H9 (cell line): ENCODE results near the gene HYAL3. TPM values are rescaled to one million over a fixed set of nuclear protein-coding genes. Genes with fewer than 3 reads are reported as not detected.

Experiments
- DNase-seq: peaks from one replicate; pipeline ENCODE4 v3.0.0-alpha.2; 2017
- H2AFZ ChIP-seq: one replicate; pipeline ENCODE4 v1.6.1; 2013; ENCODE audit warnings: mild to moderate bottlenecking, low read length, control low read depth, moderate library complexity
- H2AK5ac ChIP-seq: 2 replicates; pipeline ENCODE4 v1.6.1; 2013; ENCODE audit warnings: low read length, control low read depth, mixed read lengths; ENCODE audit not compliant: insufficient read length
- H2BK120ac ChIP-seq: one replicate; pipeline ENCODE4 v1.6.1; 2013; ENCODE audit warnings: low read depth, mild to moderate bottlenecking, low read length, control low read depth, inconsistent platforms; ENCODE audit not compliant: poor library complexity, severe bottlenecking
- H2BK12ac ChIP-seq: 2 replicates; pipeline ENCODE4 v1.6.1; 2013; ENCODE audit warnings: low read length, control low read depth, mixed read lengths, low read depth; ENCODE audit not compliant: insufficient read length
- H2BK15ac ChIP-seq: 2 replicates; pipeline ENCODE4 v1.6.1; 2013; ENCODE audit warnings: low read depth, low read length, control low read depth
- H2BK20ac ChIP-seq: one replicate; pipeline ENCODE4 v1.6.1; 2013; ENCODE audit warnings: low read depth, mild to moderate bottlenecking, low read length, control low read depth, inconsistent platforms; ENCODE audit not compliant: poor library complexity, severe bottlenecking
- H2BK5ac ChIP-seq: 2 replicates; pipeline ENCODE4 v1.6.1; 2013; ENCODE audit warnings: low read length, control low read depth, mixed read lengths; ENCODE audit not compliant: insufficient read length
- H3K14ac ChIP-seq: 2 replicates; pipeline ENCODE4 v1.6.1; 2013; ENCODE audit warnings: low read length, control low read depth; ENCODE audit not compliant: insufficient read depth
- H3K18ac ChIP-seq: 2 replicates; pipeline ENCODE4 v1.6.1; 2013; ENCODE audit warnings: low read depth, mild to moderate bottlenecking, mixed read lengths, low read length, control low read depth; ENCODE audit not compliant: insufficient read length
- H3K23ac ChIP-seq: 2 replicates; pipeline ENCODE4 v1.6.1; 2013; ENCODE audit warnings: low read length, control low read depth, mixed read lengths, low read depth; ENCODE audit not compliant: insufficient read length
- H3K23me2 ChIP-seq: 2 replicates; pipeline ENCODE4 v1.6.1; 2013; ENCODE audit warnings: low read depth, mild to moderate bottlenecking, mixed read lengths, low read length, control low read depth; ENCODE audit not compliant: insufficient read length, poor library complexity, severe bottlenecking
- H3K27ac ChIP-seq: 2 replicates; pipeline ENCODE4 v1.5.1; 2013; ENCODE audit warnings: low read length, control low read depth, mixed read lengths, low read depth; ENCODE audit not compliant: insufficient read length
- H3K27me3 ChIP-seq: 2 replicates; pipeline ENCODE4 v1.6.1; 2013; ENCODE audit warnings: low read length, control low read depth, inconsistent platforms; ENCODE audit not compliant: insufficient read depth
- H3K4ac ChIP-seq: 2 replicates; pipeline ENCODE4 v1.6.1; 2013; ENCODE audit warnings: low read depth, mild to moderate bottlenecking, control low read depth, inconsistent platforms, low read length, moderate library complexity
- H3K4me1 ChIP-seq: 2 replicates; pipeline ENCODE4 v1.6.1; 2013; ENCODE audit warnings: low read length, control low read depth, inconsistent platforms; ENCODE audit not compliant: insufficient read depth
- H3K4me2 ChIP-seq: 2 replicates; pipeline ENCODE4 v1.6.1; 2013; ENCODE audit warnings: low read length, control low read depth, mixed read lengths; ENCODE audit not compliant: insufficient read length, insufficient read depth
- H3K56ac ChIP-seq: 2 replicates; pipeline ENCODE4 v1.6.1; 2013; ENCODE audit warnings: low read depth, mild to moderate bottlenecking, mixed read lengths, low read length, control low read depth; ENCODE audit not compliant: insufficient read length
- H3K79me1 ChIP-seq: 2 replicates; pipeline ENCODE4 v1.6.1; 2013; ENCODE audit warnings: low read depth, mild to moderate bottlenecking, moderate library complexity, low read length, control low read depth, inconsistent platforms; ENCODE audit not compliant: insufficient read depth, poor library complexity, severe bottlenecking
- H3K79me2 ChIP-seq: 2 replicates; pipeline ENCODE4 v1.6.1; 2013; ENCODE audit warnings: low read length, control low read depth, inconsistent platforms; ENCODE audit not compliant: insufficient read depth
- H3K9ac ChIP-seq: 2 replicates; pipeline ENCODE4 v1.6.1; 2013; ENCODE audit warnings: low read length, control low read depth, mixed read lengths; ENCODE audit not compliant: insufficient read length; ENCODE audit errors: extremely low read depth
- H3K9me3 ChIP-seq: one replicate; pipeline ENCODE4 v1.6.1; 2013; ENCODE audit warnings: low read depth, low read length, inconsistent platforms; ENCODE audit not compliant: control insufficient read depth
- H3T11ph ChIP-seq: one replicate; pipeline ENCODE4 v1.6.1; 2013; ENCODE audit warnings: mild to moderate bottlenecking, low read length, control low read depth, inconsistent platforms
- H4K20me1 ChIP-seq: one replicate; pipeline ENCODE4 v1.6.1; 2013; ENCODE audit not compliant: control insufficient read depth, insufficient read length, insufficient read depth
- H4K5ac ChIP-seq: 2 replicates; pipeline ENCODE4 v1.6.1; 2013; ENCODE audit warnings: low read depth, mild to moderate bottlenecking, mixed read lengths, low read length, control low read depth; ENCODE audit not compliant: insufficient read length
- H4K8ac ChIP-seq: replicated peaks from 2 replicates; pipeline ENCODE4 v1.6.1; 2013; ENCODE audit warnings: low read length, control low read depth, mixed read lengths, low read depth; ENCODE audit not compliant: insufficient read length
- H4K91ac ChIP-seq: 2 replicates; pipeline ENCODE4 v1.6.1; 2013; ENCODE audit warnings: low read depth, mild to moderate bottlenecking, moderate library complexity, mixed read lengths, low read length, control low read depth; ENCODE audit not compliant: insufficient read length
- H3K27ac Mint-ChIP-seq, 3 experiments: 2 replicates in 2 of 3; 3 replicates in 1 of 3; pipeline ENCODE4 v1.8.0; 2020 to 2021; ENCODE audit warnings: mixed read lengths in 3 of 3, mild to moderate bottlenecking in 1 of 3, moderate library complexity in 1 of 3
- H3K27me3 Mint-ChIP-seq: 2 replicates; pipeline ENCODE4 v1.8.0; 2021; ENCODE audit warnings: low read depth, mild to moderate bottlenecking, moderate library complexity, mixed read lengths
- H3K36me3 Mint-ChIP-seq, 3 experiments: 2 replicates in 2 of 3; 3 replicates in 1 of 3; pipeline ENCODE4 v1.8.0; 2020 to 2021; ENCODE audit warnings: low read depth in 3 of 3, mixed read lengths in 3 of 3; ENCODE audit not compliant: insufficient read depth in 1 of 3
- H3K4me1 Mint-ChIP-seq, 2 experiments: 2 replicates each; pipeline ENCODE4 v1.8.0; 2020; ENCODE audit warnings: mixed read lengths in 2 of 2
- H3K4me3 Mint-ChIP-seq, 2 experiments: 2 replicates in 1 of 2; 3 replicates in 1 of 2; pipeline ENCODE4 v1.8.0; 2020 to 2021; ENCODE audit warnings: mild to moderate bottlenecking in 2 of 2, mixed read lengths in 2 of 2, moderate library complexity in 1 of 2
- H3K9me3 Mint-ChIP-seq, 2 experiments: 2 replicates in 1 of 2; 3 replicates in 1 of 2; pipeline ENCODE4 v1.8.0; 2020; ENCODE audit warnings: mild to moderate bottlenecking in 2 of 2, mixed read lengths in 2 of 2, moderate library complexity in 1 of 2
- WGBS: extraction: QIAGEN DNeasy Blood & Tissue Kit; methylation state at CpG from one replicate; pipeline ENCODE4 v1.1.7; 2013; ENCODE audit warnings: missing lambda C conversion rate, low lambda C conversion rate, mixed read lengths; ENCODE audit not compliant: insufficient read length; ENCODE audit errors: extremely low coverage; 5-methylcytosine and 5-hydroxymethylcytosine counted together
- total RNA-seq: library from RNA; stranded (reverse); gene quantifications from 2 replicates; pipeline ENCODE4 v1.2.1, GENCODE V29; 2021
- TF ChIP-seq, protein P1 (sequence below): fragments of 200-600 bp; sonication (generic); conservative IDR thresholded peaks from 3 replicates; pipeline ENCODE4 v1.8.0; 2021; ENCODE audit warnings: antibody characterized with exemption, mild to moderate bottlenecking

The HYAL3 gene
- total RNA-seq, 1 experiment from 2014 or later: 3.1 TPM

DNA sequence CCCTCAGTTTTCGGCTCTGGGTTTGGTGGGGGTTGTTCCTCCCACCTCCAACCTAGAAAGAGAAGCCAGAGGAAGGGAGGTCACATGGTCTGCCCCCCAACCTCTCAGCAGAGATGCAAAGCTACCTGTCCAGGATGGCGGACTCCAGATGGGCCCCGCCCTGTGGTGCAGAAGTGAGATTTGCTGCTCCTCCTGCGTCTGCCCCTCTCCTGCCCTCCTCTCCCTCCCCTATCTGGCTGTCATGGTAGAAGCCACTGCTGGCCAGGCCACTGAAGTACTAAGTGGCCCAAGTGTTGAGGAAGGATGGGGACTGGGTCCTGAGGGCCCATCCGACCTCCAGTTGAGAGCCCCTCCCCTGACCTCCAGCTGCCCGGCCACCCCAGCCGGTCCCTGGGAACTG lies 32.4 kb downstream of the HYAL3 start:
- Mint-ChIP-seq H3K4me1 (peaks cover 48 to 66% of the 10 kb centered on the region in 2 experiments), H3K36me3 (no peaks in the 10 kb centered on the region), H3K4me3 (no peak overlapping the region), H3K27me3 (peaks cover 5% of the 10 kb centered on the region), H3K27ac (no peak overlapping the region), H3K9me3 (no peaks in the 10 kb centered on the region)
- H2BK20ac ChIP-seq: no peak overlapping the region
- H3K9ac ChIP-seq: no peak overlapping the region
- H2BK5ac ChIP-seq: no peak overlapping the region
- no peak overlapping the region for H3K4me2 ChIP-seq
- no peak overlapping the region for H3K18ac ChIP-seq
- no peak overlapping the region for H2AFZ ChIP-seq
- H2AK5ac ChIP-seq: no peak overlapping the region
- no peak overlapping the region for H3T11ph ChIP-seq
- no peak overlapping the region for H3K23ac ChIP-seq
- H3K14ac ChIP-seq: no peak overlapping the region
- no peaks in the 10 kb centered on the region for H3K27me3 ChIP-seq
- no peak overlapping the region for H2BK12ac ChIP-seq
- TF ChIP-seq, protein P1, sequence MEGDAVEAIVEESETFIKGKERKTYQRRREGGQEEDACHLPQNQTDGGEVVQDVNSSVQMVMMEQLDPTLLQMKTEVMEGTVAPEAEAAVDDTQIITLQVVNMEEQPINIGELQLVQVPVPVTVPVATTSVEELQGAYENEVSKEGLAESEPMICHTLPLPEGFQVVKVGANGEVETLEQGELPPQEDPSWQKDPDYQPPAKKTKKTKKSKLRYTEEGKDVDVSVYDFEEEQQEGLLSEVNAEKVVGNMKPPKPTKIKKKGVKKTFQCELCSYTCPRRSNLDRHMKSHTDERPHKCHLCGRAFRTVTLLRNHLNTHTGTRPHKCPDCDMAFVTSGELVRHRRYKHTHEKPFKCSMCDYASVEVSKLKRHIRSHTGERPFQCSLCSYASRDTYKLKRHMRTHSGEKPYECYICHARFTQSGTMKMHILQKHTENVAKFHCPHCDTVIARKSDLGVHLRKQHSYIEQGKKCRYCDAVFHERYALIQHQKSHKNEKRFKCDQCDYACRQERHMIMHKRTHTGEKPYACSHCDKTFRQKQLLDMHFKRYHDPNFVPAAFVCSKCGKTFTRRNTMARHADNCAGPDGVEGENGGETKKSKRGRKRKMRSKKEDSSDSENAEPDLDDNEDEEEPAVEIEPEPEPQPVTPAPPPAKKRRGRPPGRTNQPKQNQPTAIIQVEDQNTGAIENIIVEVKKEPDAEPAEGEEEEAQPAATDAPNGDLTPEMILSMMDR: no peak
- H3K79me1 ChIP-seq: no peaks in the 10 kb centered on the region
- peaks cover 5% of the 10 kb centered on the region; the same call in 1 of the 2 replicates for H3K4me1 ChIP-seq
- H2BK15ac ChIP-seq: no peak overlapping the region
- H3K23me2 ChIP-seq: no peaks in the 10 kb centered on the region
- no CpG with 5 or more reads among the region's 7 CpGs for WGBS
- no peaks in the 10 kb centered on the region for H3K9me3 ChIP-seq
- H3K79me2 ChIP-seq: no peaks in the 10 kb centered on the region
- H4K91ac ChIP-seq: no peak overlapping the region
- no peak overlapping the region for H3K27ac ChIP-seq
- no peak overlapping the region for H3K56ac ChIP-seq
- no peak overlapping the region for H4K5ac ChIP-seq
- H4K20me1 ChIP-seq: no peaks in the 10 kb centered on the region
- no peak overlapping the region for H3K4ac ChIP-seq
- no peak for DNase-seq
- H4K8ac ChIP-seq: no peak overlapping the region
- H2BK120ac ChIP-seq: no peak overlapping the region
